ENCODE measurements around the gene FMR1. TPM values are rescaled to one million over a fixed set of nuclear protein-coding genes. Genes with fewer than 3 reads are reported as not detected.

The FMR1 gene
- total RNA-seq (2022; extraction: Qiagen RNA extraction; ENCODE audit: low read depth): 15.3 to 22.8 TPM (median 20.6 TPM) in 5 replicates

DNA sequence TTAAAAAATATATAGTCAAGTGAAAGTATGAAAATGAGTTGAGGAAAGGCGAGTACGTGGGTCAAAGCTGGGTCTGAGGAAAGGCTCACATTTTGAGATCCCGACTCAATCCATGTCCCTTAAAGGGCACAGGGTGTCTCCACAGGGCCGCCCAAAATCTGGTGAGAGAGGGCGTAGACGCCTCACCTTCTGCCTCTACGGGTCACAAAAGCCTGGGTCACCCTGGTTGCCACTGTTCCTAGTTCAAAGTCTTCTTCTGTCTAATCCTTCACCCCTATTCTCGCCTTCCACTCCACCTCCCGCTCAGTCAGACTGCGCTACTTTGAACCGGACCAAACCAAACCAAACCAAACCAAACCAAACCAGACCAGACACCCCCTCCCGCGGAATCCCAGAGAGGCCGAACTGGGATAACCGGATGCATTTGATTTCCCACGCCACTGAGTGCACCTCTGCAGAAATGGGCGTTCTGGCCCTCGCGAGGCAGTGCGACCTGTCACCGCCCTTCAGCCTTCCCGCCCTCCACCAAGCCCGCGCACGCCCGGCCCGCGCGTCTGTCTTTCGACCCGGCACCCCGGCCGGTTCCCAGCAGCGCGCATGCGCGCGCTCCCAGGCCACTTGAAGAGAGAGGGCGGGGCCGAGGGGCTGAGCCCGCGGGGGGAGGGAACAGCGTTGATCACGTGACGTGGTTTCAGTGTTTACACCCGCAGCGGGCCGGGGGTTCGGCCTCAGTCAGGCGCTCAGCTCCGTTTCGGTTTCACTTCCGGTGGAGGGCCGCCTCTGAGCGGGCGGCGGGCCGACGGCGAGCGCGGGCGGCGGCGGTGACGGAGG, at the start of gene FMR1:
Gene FMR1, plus strand, starts transcription at position 728 of the 831 bp plus-strand sequence. CDS start 261 bp downstream, outside the sequence.

GRCh38 chrX:147981038-147981752, 69.5 kb downstream of the FMR1 start, which contains the start of gene FMR1NB:
TSS of gene FMR1NB (plus strand) at chrX:147981337. CDS start at chrX:147981403, 66 bp downstream.

Other genes starting within 250 kb of the FMR1 start
- gene FMR1NB, start 69.4 kb downstream of the FMR1 start, total RNA-seq (2022; extraction: Qiagen RNA extraction; ENCODE audit: low read depth): not detected in 5 replicates

Data from A549 treated with GW870086 at 1 μM for 4 hours (cell line).